K562 (cell line): ENCODE data around the gene FKBP15. TPM values are rescaled to one million over a fixed set of nuclear protein-coding genes. Genes with fewer than 3 reads are reported as not detected.

Experiments used
- ATAC-seq: fragments of 200-7000 bp; cut with Tn5 transposase; 3 replicates; pipeline ENCODE4 v1.9.1; 2020; ENCODE audit warnings: moderate library complexity
- BruUV-seq: library from RNA; stranded (reverse); fragments of 400-500 nt; replicated peaks from 2 replicates; lab custom pipeline; 2021; lab: Mats Ljungman, UMichigan
- CTCF ChIA-PET: fragments of 300-600 bp; formaldehyde crosslinking; extraction: SDS; loops from one replicate; lab custom pipeline; 2021; ENCODE audit warnings: low intra/inter-chr PET ratio; lab: Yijun Ruan, JAX
- POLR2A ChIA-PET: fragments of 300-600, 350-650 bp; sonication (Branson Sonifier 250); formaldehyde crosslinking; extraction: SDS; loops from one replicate; lab custom pipeline; 2021; ENCODE audit warnings: antibody characterized with exemption, inconsistent platforms; lab: Yijun Ruan, JAX
- DNase-seq, 4 experiments: peaks; one replicate each; pipeline versions ENCODE4 v3.0.0 to v3.0.0-alpha.2; 2011 to 2018; ENCODE audit warnings: low spot score in 3 of 4, mixed read lengths in 3 of 4; ENCODE audit errors: extremely low read depth in 1 of 4
- FAIRE-seq: peaks from 2 replicates; lab custom pipeline; 2011; peaks lifted over from hg19 to GRCh38; lab: Jason Lieb, UNC
- H2AFZ ChIP-seq: 2 replicates; pipeline ENCODE4 v1.6.0; 2011; ENCODE audit warnings: low read depth, low read length, control low read depth, inconsistent platforms
- H3K27ac ChIP-seq: fragments of 200-600 bp; 3 replicates; pipeline ENCODE4 v1.8.0; 2011; ENCODE audit warnings: low read depth, mild to moderate bottlenecking, control low read depth, inconsistent platforms, low read length, moderate library complexity, mixed read lengths; ENCODE audit errors: extremely low read depth
- H3K27me3 ChIP-seq, 2 experiments: fragments of 300-600 bp in 1 of 2; 2 replicates in 1 of 2; 3 replicates in 1 of 2; pipeline versions ENCODE4 v1.6.0 to v1.8.0; 2011; ENCODE audit warnings: inconsistent platforms in 2 of 2, low read length in 2 of 2, mild to moderate bottlenecking in 1 of 2, mixed read lengths in 1 of 2, moderate library complexity in 1 of 2; ENCODE audit not compliant: control insufficient read depth in 2 of 2, insufficient read depth in 2 of 2
- H3K36me3 ChIP-seq: fragments of 300-600 bp; 3 replicates; pipeline ENCODE4 v1.8.0; 2011; ENCODE audit warnings: mild to moderate bottlenecking, low read length, inconsistent platforms; ENCODE audit not compliant: control insufficient read depth, insufficient read depth
- H3K4me1 ChIP-seq, 2 experiments: fragments of 200-600 bp in 1 of 2; replicated peaks in 1 of 2; 2 replicates in 1 of 2; 3 replicates in 1 of 2; pipeline versions ENCODE4 v1.5.1 to v1.8.0; 2011; ENCODE audit warnings: inconsistent platforms in 2 of 2, low read length in 2 of 2, mild to moderate bottlenecking in 1 of 2, mixed read lengths in 1 of 2, moderate library complexity in 1 of 2; ENCODE audit not compliant: control insufficient read depth in 2 of 2, insufficient read depth in 2 of 2
- H3K4me2 ChIP-seq: 2 replicates; pipeline ENCODE4 v1.6.1; 2011; ENCODE audit warnings: low read length, control low read depth, inconsistent platforms, mixed read lengths; ENCODE audit not compliant: insufficient read depth
- H3K4me3 ChIP-seq: fragments of 200-600 bp; sonication (generic), shearing (Covaris generic); 2 replicates; pipeline ENCODE4 v1.5.1; 2016; ENCODE audit warnings: control low read depth, inconsistent platforms
- H3K79me2 ChIP-seq: fragments of 200-600 bp; 3 replicates; pipeline ENCODE4 v1.8.0; 2011; ENCODE audit warnings: low read length, inconsistent platforms; ENCODE audit not compliant: control insufficient read depth, insufficient read depth
- H3K9ac ChIP-seq, 2 experiments: 2 replicates each; pipeline versions ENCODE4 v1.6.0 to v1.6.1; 2011; ENCODE audit warnings: low read depth in 2 of 2, low read length in 2 of 2, control low read depth in 1 of 2, inconsistent platforms in 1 of 2, mild to moderate bottlenecking in 1 of 2, mixed read lengths in 1 of 2; ENCODE audit not compliant: insufficient read depth in 1 of 2
- H3K9me1 ChIP-seq: one replicate; pipeline ENCODE4 v1.6.0; 2011; ENCODE audit warnings: inconsistent platforms, mild to moderate bottlenecking, low read length, moderate library complexity; ENCODE audit not compliant: control insufficient read depth, insufficient read depth
- H3K9me3 ChIP-seq: replicated peaks from 2 replicates; pipeline ENCODE4 v1.5.1; 2011; ENCODE audit warnings: low read depth, low read length, inconsistent platforms; ENCODE audit not compliant: control insufficient read depth, insufficient read depth
- H4K20me1 ChIP-seq: replicated peaks from 2 replicates; pipeline ENCODE4 v1.6.1; 2011; ENCODE audit warnings: low read length, inconsistent platforms, mixed read lengths; ENCODE audit not compliant: control insufficient read depth, insufficient read depth
- CEBPB ChIP-seq: fragments of 450-650 bp; IDR thresholded peaks from 2 replicates; pipeline ENCODE4 v1.6.1; 2016; ENCODE audit warnings: missing genetic modification characterization, missing compliant biosample characterization
- DACH1 ChIP-seq: fragments of 450-650 bp; IDR thresholded peaks from 2 replicates; pipeline ENCODE4 v1.6.1; 2018; ENCODE audit not compliant: partially characterized antibody
- E2F1 ChIP-seq: sonication (generic); formaldehyde crosslinking; IDR thresholded peaks from 2 replicates; pipeline ENCODE4 v1.8.1; 2023; ENCODE audit warnings: mild to moderate bottlenecking, missing genetic modification reagents, moderate library complexity
- GATA2 ChIP-seq: sonication (generic); formaldehyde crosslinking; IDR thresholded peaks from 2 replicates; pipeline ENCODE4 v1.4.0; 2020; ENCODE audit warnings: mild to moderate bottlenecking, missing genetic modification reagents
- RFX5 ChIP-seq: IDR thresholded peaks from 2 replicates; pipeline ENCODE4 v1.6.1; 2011; ENCODE audit warnings: low read depth, mild to moderate bottlenecking, improper control_type of control experiment, low read length
- SRSF7 ChIP-seq: fragments of 200-400 bp; formaldehyde crosslinking; optimal IDR thresholded peaks from 2 replicates; pipeline ENCODE3; 2017; ENCODE audit warnings: mild to moderate bottlenecking, low read depth, low read length
- ZBTB5 ChIP-seq: fragments of 450-650 bp; IDR thresholded peaks from 2 replicates; pipeline ENCODE4 v1.6.1; 2017; ENCODE audit warnings: antibody characterized with exemption
- WGBS: fragments of 100-300 bp; shearing (Covaris generic); methylation state at CpG from one replicate; pipeline ENCODE4 v1.1.6; 2016; ENCODE audit warnings: low coverage, mixed read lengths; ENCODE audit not compliant: insufficient coverage; ENCODE audit errors: missing lambda C conversion rate; 5-methylcytosine and 5-hydroxymethylcytosine counted together
- in situ Hi-C: fragments of 300-500 bp; cut with MboI; formaldehyde crosslinking; loops from 4 replicates; pipeline ENCODE4 v1.15.0; 2018; ENCODE audit warnings: inconsistent platforms, mixed read lengths
- intact Hi-C: fragments of 100-400 bp; cut with micrococcal nuclease; formaldehyde crosslinking; loops from 2 replicates; pipeline ENCODE4 v1.14.2; 2022
- polyA plus RNA-seq, 8 experiments: library from polyadenylated mRNA; depleted of rRNA in 4 of 8; stranded (reverse) in 5 of 8; unstranded in 3 of 8; fragments of >200 nt; fragmentation: Nextera tagmentation in 2 of 8; fragmentation: Illumina TruSeq in 1 of 8; extraction: Ambion mirVana in 2 of 8; extraction: Trizol in 1 of 8; gene quantifications; 2 replicates each; pipeline versions ENCODE4 v1.2.1 to v1.2.3, GENCODE V29; 2011 to 2014; ENCODE audit warnings: inconsistent platforms in 1 of 8, missing spikeins in 1 of 8
- total RNA-seq, 7 experiments: library from RNA; depleted of rRNA in 6 of 7; stranded (reverse); fragments of >200 nt in 6 of 7; fragmentation: Illumina TruSeq in 2 of 7; extraction: Trizol in 2 of 7; gene quantifications; 2 replicates each; pipeline versions ENCODE4 v1.2.1 to v1.2.3, GENCODE V29; 2011 to 2021; ENCODE audit warnings: low replicate concordance in 1 of 7

Gene FKBP15
- total and polyA plus RNA-seq, 9 of the 15 experiments (the other 6 are each of a cell fraction or from before 2014, with no cell fraction given): 8.7 to 38.0 (median 18.9) TPM

GRCh38 chr9:113154946-113155345 is 66.1 kb downstream of the FKBP15 start:
- Histone ChIP-seq H3K27ac (no peak overlapping the region), H3K4me1 (peaks cover 3 to 14% of the 10 kb centered on the region in 2 experiments; a peak in 4 of 5 replicates), H4K20me1 (no peaks in the 10 kb centered on the region), H3K4me3 (no peak overlapping the region), H3K27me3 (no peaks in the 10 kb centered on the region), H3K36me3 (peaks cover 4% of the 10 kb centered on the region; the same call in 1 of the 3 replicates), H3K9me1 (no peaks in the 10 kb centered on the region), H3K79me2 (no peaks in the 10 kb centered on the region), H3K9me3 (no peaks in the 10 kb centered on the region), H3K4me2 (no peak overlapping the region), H3K9ac (no peak overlapping the region), H2AFZ (no peak overlapping the region)
- in situ Hi-C loops (no loop called here), intact Hi-C loops (no loop called here)
- CTCF ChIA-PET: no interaction called here
- TF ChIP-seq CEBPB (peak; percentile 49), DACH1 (no peak), E2F1 (CRISPR knock-in tag) (no peak), GATA2 (CRISPR knock-in tag) (no peak), RFX5 (no peak), SRSF7 (no peak), ZBTB5 (no peak)
- no TSS peak for BruUV-seq
- 32% methylated on average over 2 of the region's 2 CpGs for WGBS
- POLR2A ChIA-PET: interaction anchor here (0.5 to 1.4 kb wide), 4 partner anchors 8 to 20 kb away, joined by 3 to 5 read pairs (median 4); no protein-coding TSS in a partner anchor
- DNase-seq: no peak
- no peak for FAIRE-seq
- no peak for ATAC-seq
